ENCODE measurements around the gene GARRE1.
"Not testable (repeated sequence)": the region's sequence is repeated elsewhere in the genome, so short reads cannot be mapped to it uniquely, and the experiment has no call there.

GARRE1 gene

GRCh38 chr19:34230820-34231219 lies 23.5 kb upstream of the GARRE1 start:
- DNase-seq (ENCODE audit: low read depth in 2 of 2): no peak

- DNase-seq (ENCODE audit: low read depth in 2 of 2): no peak
These were observed 22.9 kb upstream of the GARRE1 start for GRCh38 chr19:34231439-34231838.

DNA sequence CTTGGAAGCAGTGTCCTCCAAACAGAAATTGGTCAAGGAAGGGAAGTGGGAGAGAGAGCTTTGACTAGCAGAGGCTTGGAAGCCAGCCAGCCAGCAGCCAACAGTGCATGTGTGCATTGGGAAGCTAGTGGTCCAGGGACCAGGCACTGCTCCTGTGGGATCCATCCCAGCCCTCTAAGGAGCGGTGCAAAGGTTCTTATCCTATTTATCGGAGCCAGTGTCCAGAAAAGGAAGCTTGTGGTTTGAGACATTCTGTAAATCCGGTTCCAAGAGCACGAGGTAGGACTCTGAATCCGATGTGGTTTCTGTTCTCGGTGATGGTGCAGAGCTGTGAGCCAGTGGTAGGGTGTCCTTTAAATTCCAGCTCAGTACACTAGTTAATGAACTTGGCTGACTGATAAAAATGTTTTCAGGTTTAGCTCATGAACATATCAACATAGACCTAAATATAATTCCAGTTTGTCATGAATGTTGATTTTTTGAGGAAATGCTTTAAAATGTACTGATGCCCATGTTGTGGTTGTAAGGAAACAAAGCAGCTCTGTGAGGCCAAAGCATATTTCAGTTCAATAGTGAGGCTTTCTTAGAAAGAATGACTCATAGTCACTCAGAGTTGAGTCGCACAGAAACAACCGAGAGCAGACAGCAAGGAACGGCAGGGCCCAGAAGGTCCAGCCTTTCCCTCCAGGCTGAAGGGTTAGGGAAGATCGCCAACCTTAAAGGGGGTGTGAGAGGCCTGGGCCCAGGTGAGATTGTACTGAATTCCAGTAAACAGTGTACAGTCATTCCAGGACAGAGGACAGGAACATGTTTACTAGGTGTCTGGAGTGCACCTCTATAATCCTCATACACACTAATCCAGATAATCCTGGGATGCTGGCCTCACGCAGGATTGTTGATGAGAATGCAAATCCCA lies 21.5 kb upstream of the GARRE1 start:
- peak; percentile 82 for DNase-seq (ENCODE audit: low read depth in 2 of 2)

- no peak for DNase-seq (ENCODE audit: low read depth in 2 of 2)
These were observed 18.9 kb upstream of the GARRE1 start for GRCh38 chr19:34235425-34235940.

DNA sequence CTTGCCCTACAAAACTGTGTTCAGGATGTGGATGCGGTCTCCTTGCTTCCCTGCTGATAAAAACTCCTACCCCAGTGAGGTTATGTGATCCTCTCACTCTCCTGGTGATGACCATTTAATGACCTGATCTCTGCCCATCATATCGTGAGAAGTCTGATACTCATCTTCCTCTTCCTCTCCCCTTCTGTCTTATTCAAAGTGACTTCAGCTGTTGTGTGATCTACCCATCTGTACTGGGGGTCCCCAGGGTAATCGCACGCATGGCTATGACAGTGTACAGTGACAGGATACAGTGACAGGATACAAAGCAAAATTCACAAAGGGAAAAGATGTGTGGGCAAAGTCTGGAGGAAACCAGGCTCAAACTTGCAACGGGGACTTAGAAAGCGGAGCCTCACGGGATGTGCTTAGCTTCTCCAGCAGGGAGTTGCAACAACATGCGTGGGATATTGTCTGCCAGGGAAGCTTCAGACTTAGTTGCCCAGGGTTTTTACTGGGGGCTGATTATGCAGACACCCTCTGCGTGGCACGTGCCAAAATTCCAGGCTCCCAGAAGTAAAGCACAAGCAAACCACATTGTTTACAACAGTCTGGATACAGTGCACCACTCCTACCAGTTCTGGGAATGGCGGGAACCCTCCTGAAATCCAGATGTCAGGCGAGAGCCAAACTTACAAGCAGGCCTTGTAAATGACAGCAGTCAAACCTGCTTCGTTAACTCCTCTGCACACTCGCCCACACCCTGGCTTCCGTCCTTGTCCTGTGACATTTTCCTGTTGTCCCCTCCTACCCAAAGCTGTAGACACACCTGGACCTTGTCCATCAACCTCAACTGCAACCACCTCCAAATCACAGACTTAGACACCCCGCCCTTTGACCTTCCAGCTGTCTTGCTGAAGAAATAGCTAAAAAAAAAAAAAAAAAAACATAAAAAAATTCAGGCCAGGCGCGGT lies 18.0 kb upstream of the GARRE1 start:
- DNase-seq (ENCODE audit: low read depth in 2 of 2): peak; percentile 65 to 69

- DNase-seq (ENCODE audit: low read depth in 2 of 2): no peak
These were observed 17.1 kb upstream of the GARRE1 start for GRCh38 chr19:34237283-34237682.

DNA sequence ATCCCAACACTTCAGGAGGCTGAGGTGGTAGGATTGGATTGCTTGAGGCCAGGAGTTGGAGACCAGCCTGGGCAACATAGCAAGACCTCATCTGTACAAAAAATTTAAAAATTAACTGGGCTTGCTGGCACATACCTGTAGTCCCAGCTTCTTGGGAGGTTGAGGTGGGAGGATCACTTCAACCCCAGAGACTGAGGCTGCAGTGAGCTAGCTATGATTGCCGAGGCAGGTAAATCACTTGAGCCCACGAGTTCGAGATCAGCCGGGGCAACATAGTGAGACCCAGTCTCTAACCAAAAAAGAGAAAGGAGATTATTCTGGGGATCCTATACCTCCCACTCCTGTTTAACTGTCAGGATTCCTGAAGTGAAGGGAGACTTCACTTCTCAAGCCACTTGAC lies 16.4 kb upstream of the GARRE1 start:
- no peak for DNase-seq (ENCODE audit: low read depth in 2 of 2)

- DNase-seq (ENCODE audit: low read depth in 2 of 2): no peak
These were observed 12.6 kb upstream of the GARRE1 start for GRCh38 chr19:34241513-34242337.

DNA sequence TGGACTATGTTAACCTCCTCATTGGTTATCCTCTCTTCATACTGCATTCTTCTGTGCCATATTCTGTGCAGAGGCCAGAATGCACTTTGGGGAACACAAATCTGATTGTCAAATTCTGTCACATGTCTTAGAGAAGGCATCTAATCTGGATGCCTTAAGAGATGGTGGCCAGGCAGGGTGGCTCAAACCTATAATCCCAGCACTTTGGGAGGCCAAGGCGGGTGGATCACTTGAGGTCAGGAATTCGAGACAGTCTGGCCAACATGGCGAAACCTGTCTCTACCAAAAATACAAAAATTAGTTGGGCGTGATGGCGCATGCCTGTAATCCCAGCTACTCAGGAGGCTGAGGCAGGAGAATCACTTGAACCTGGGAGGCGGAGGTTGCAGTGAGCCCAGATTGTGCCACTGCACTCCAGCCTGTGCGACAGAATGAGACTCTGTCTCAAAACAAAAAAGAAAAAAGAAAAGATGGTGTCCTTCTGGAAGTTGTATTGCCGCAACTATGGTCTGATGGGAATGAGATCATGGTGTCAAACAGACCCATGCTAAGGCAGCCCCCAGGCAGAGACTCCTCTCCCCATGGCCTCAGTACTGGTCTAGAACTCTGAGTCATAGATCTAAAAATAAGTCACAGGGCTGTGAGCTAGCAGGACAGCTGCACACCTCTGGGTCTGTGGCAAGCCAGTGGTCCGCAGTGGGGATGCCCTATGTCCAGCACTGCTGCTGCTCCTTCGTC lies 11.0 kb upstream of the GARRE1 start:
- not testable (repeated sequence) for DNase-seq (ENCODE audit: low read depth in 2 of 2)

- no peak for DNase-seq (ENCODE audit: low read depth in 2 of 2)
These were observed 10.3 kb upstream of the GARRE1 start for GRCh38 chr19:34243876-34244578.

- DNase-seq (ENCODE audit: low read depth in 2 of 2): no peak
These were observed 9.6 kb upstream of the GARRE1 start for GRCh38 chr19:34244611-34245299.

- no peak for DNase-seq (ENCODE audit: low read depth in 2 of 2)
These were observed 8.0 kb upstream of the GARRE1 start for GRCh38 chr19:34246340-34246739.

DNA sequence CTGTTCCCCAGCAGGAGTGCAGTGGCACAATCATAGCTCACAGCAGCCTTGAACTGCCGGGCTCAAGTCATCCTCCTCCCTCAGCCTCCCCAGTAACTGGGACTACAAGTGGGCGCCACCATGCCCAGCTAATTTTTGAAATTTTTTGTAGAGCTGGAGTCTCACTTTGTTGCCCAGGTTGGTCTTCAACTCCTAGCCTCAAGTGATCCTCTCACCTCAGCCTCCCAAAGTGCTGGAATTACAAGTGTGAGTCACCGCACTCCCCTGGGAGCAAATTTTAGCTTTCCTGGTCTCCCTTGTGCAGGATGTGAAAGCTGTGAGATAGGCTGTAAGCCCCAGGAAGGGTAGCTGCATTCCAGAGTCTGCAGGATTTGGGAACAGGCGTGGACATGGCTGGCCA lies 5.4 kb upstream of the GARRE1 start:
- DNase-seq (ENCODE audit: low read depth in 2 of 2): no peak

- not testable (repeated sequence) for DNase-seq (ENCODE audit: low read depth in 2 of 2)
These were observed 1.2 kb upstream of the GARRE1 start for GRCh38 chr19:34253167-34253566.

DNA sequence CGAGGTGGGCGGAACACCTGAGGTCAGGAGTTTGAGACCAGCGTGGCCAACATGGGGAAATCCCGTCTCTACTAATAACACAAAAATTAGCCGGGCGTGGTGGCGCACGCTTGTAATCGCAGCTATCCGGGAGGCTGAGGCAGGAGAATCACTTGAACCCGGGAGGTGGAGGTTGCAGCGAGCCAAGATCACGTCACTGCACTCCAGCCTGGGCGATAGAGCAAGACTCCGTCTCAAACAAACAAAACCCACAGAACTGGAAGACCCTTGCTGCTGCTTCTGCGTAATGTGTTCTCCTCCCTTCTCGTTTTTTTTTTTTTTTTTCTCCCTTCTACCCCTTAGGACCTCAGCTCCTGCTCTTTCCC lies 691 bp upstream of the GARRE1 start:
- DNase-seq (ENCODE audit: low read depth in 2 of 2): not testable (repeated sequence)

GRCh38 chr19:34254698-34255432 lies 511 bp downstream of the GARRE1 start:
- no peak for DNase-seq (ENCODE audit: low read depth in 2 of 2)

DNA sequence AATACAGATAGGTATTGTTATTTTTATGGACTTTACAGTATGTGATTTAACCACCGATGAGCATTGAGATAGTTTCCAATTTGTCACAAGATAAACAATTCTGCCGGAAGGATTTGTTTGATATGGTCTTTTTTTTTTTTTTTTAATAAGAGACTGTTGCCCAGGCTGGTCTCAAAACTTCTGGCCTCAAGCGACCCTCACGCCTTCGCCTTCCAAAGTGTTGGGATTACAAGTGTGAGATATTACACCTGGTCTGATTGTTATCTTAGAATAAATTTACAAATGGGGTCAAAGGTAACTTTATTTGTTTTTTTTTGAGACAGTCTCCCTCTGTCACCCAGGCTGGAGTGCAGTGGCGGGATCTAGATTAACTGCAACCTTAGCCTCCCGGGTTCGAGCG lies 1.2 kb downstream of the GARRE1 start:
- DNase-seq (ENCODE audit: low read depth in 2 of 2): no peak

DNA sequence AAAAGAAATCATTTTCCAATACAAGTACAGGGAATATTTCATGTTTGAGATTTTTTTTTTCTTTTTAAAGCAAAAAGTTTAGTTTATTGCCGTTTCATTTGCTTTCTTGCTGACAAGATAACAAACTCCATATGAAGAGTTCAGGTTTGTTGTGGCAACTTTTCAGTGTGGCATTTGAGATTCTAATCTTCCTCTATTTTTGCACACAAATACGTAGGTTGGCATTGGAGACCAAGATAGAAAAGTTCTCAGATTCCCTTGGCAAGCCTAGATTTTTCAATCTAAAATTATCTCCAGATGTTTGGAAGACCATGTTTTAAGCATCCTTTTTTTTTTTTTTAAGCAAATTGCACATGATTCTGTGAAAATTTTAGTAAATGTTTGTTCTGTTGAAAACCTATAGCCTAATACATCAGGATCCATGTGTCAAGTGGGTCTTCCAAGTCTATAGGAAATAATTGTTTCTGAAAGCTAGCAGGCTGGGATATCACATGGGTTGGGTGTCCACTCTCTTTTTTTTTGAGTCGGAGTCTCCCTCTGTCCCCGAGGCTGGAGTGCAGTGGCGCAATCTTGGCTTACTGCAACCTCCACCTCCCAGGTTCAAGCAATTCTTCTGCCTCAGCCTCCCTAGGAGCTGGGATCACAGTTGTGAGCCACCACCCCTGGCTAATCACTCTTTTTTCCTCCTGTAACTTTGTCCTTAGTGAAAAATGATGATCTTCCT lies 2.6 kb downstream of the GARRE1 start:
- no peak for DNase-seq (ENCODE audit: low read depth in 2 of 2)
